A549 (cell line): ENCODE results near the gene FKBP1A. TPM values are rescaled to one million over a fixed set of nuclear protein-coding genes. Genes with fewer than 3 reads are reported as not detected.

Experiments used
- ATAC-seq, 2 experiments: fragments of 200-7000 bp in 1 of 2; fragments of >200 bp in 1 of 2; cut with Nextera tagmentation in 1 of 2; cut with Tn5 transposase in 1 of 2; 3 replicates each; pipeline versions ENCODE4 v1.8.0 to v1.9.1; 2018 to 2020; ENCODE audit warnings: mild to moderate bottlenecking in 1 of 2, moderate library complexity in 1 of 2
- CTCF ChIA-PET: fragments of 300-600 bp; sonication (Branson Sonifier 250); formaldehyde crosslinking; extraction: SDS; loops from one replicate; lab custom pipeline; 2021; ENCODE audit warnings: antibody characterized with exemption, inconsistent platforms; lab: Yijun Ruan, JAX
- POLR2A ChIA-PET: fragments of 350-600 bp; formaldehyde crosslinking; extraction: SDS; loops from one replicate; lab custom pipeline; 2021; ENCODE audit warnings: antibody characterized with exemption, inconsistent platforms; lab: Yijun Ruan, JAX
- DNase-seq, 2 experiments: peaks; one replicate each; pipeline versions ENCODE4 v3.0.0 to v3.0.0-alpha.2; 2011 to 2016; ENCODE audit warnings: low read depth in 1 of 2, low spot score in 1 of 2
- FAIRE-seq: peaks from 2 replicates; lab custom pipeline; 2011; peaks lifted over from hg19 to GRCh38; lab: Jason Lieb, UNC
- H3K27ac ChIP-seq, 2 experiments: fragments of >200 bp; sonication (Bioruptor Twin); formaldehyde crosslinking; 3 replicates each; pipeline ENCODE4 v1.5.1; 2016 to 2017
- H3K4me1 ChIP-seq: fragments of >200 bp; sonication (Bioruptor Twin); formaldehyde crosslinking; 3 replicates; pipeline ENCODE4 v1.6.1; 2016
- H3K4me2 ChIP-seq: fragments of >200 bp; sonication (Bioruptor Twin); formaldehyde crosslinking; 3 replicates; pipeline ENCODE4 v1.6.1; 2016
- H3K4me3 ChIP-seq: fragments of >200 bp; sonication (Bioruptor Twin); formaldehyde crosslinking; 3 replicates; pipeline ENCODE4 v1.5.1; 2016
- H3K9me3 ChIP-seq: fragments of >200 bp; sonication (Bioruptor Twin); formaldehyde crosslinking; 3 replicates; pipeline ENCODE4 v1.6.1; 2016
- CBX8 ChIP-seq: fragments of 200-600 bp; sonication (generic); IDR thresholded peaks from 2 replicates; pipeline ENCODE4 v1.6.1; 2016
- ESRRA ChIP-seq: fragments of 150-350 bp; IDR thresholded peaks from 2 replicates; pipeline ENCODE4 v1.6.1; 2014; ENCODE audit warnings: mild to moderate bottlenecking, low read length, borderline replicate concordance
- FOSB ChIP-seq: fragments of 250-450 bp; sonication (Bioruptor Pico); IDR thresholded peaks from 2 replicates; pipeline ENCODE4 v1.5.0; 2020; ENCODE audit warnings: mild to moderate bottlenecking, moderate library complexity
- FOSL2 ChIP-seq, 2 experiments: fragments of 450-650 bp in 1 of 2; fragments of >200 bp in 1 of 2; sonication (Bioruptor Twin) in 1 of 2; formaldehyde crosslinking; IDR thresholded peaks; 2 replicates each; pipeline versions ENCODE4 v1.5.0 to v1.6.1; 2016 to 2020; ENCODE audit warnings: mild to moderate bottlenecking in 1 of 2, moderate library complexity in 1 of 2
- HOXB13 ChIP-seq: fragments of 250-450 bp; sonication (Bioruptor Pico); IDR thresholded peaks from 2 replicates; pipeline ENCODE4 v1.5.0; 2020; ENCODE audit warnings: low read depth, mild to moderate bottlenecking, moderate library complexity
- HOXB5 ChIP-seq: fragments of 250-450 bp; sonication (Bioruptor Pico); IDR thresholded peaks from 2 replicates; pipeline ENCODE4 v1.5.0; 2020; ENCODE audit warnings: mild to moderate bottlenecking, moderate library complexity
- JUN ChIP-seq, 2 experiments: fragments of >200 bp; sonication (Bioruptor Twin); formaldehyde crosslinking; IDR thresholded peaks; 2 replicates in 1 of 2; 3 replicates in 1 of 2; pipeline ENCODE4 v1.6.1; 2016 to 2017
- JUNB ChIP-seq: fragments of >200 bp; sonication (Bioruptor Twin); formaldehyde crosslinking; IDR thresholded peaks from 2 replicates; pipeline ENCODE4 v1.6.1; 2016
- KDM5A ChIP-seq: fragments of 200-600 bp; sonication (generic); IDR thresholded peaks from 2 replicates; pipeline ENCODE4 v1.6.1; 2016; ENCODE audit warnings: antibody characterized with exemption, mild to moderate bottlenecking
- MYC ChIP-seq: IDR thresholded peaks from 2 replicates; pipeline ENCODE4 v1.6.1; 2012; ENCODE audit warnings: mild to moderate bottlenecking, inconsistent platforms, low read length, improper control_type of control experiment, borderline replicate concordance
- NFE2L2 ChIP-seq: fragments of 150-350 bp; conservative IDR thresholded peaks from 2 replicates; pipeline ENCODE4 v1.6.1; 2014; ENCODE audit warnings: low read length
- RAD21 ChIP-seq, 2 experiments: fragments of >200 bp in 1 of 2; sonication (Bioruptor Twin) in 1 of 2; formaldehyde crosslinking in 1 of 2; IDR thresholded peaks in 1 of 2; conservative IDR thresholded peaks in 1 of 2; 2 replicates in 1 of 2; 3 replicates in 1 of 2; pipeline ENCODE4 v1.6.1; 2012 to 2018; ENCODE audit warnings: inconsistent platforms in 1 of 2
- RARB ChIP-seq: fragments of 250-450 bp; sonication (Bioruptor Pico); IDR thresholded peaks from 2 replicates; pipeline ENCODE4 v1.8.0; 2021; ENCODE audit warnings: mild to moderate bottlenecking, moderate library complexity
- RNF2 ChIP-seq: fragments of 200-600 bp; sonication (generic); IDR thresholded peaks from 2 replicates; pipeline ENCODE4 v1.6.1; 2016; ENCODE audit warnings: low read depth, mild to moderate bottlenecking, antibody characterized with exemption, moderate library complexity, borderline replicate concordance
- TFCP2L1 ChIP-seq: fragments of 250-450 bp; sonication (Bioruptor Pico); IDR thresholded peaks from 2 replicates; pipeline ENCODE4 v1.5.0; 2021; ENCODE audit warnings: mild to moderate bottlenecking
- TP53 ChIP-seq: fragments of 250-450 bp; sonication (Bioruptor Pico); IDR thresholded peaks from 2 replicates; pipeline ENCODE4 v1.5.0; 2021; ENCODE audit warnings: mild to moderate bottlenecking, moderate library complexity
- ZC3H11A ChIP-seq: fragments of 450-650 bp; IDR thresholded peaks from 2 replicates; pipeline ENCODE4 v1.6.1; 2014; ENCODE audit warnings: antibody characterized with exemption, mild to moderate bottlenecking
- ZFP36 ChIP-seq: fragments of 450-650 bp; IDR thresholded peaks from 2 replicates; pipeline ENCODE4 v1.6.1; 2014; ENCODE audit warnings: borderline replicate concordance; ENCODE audit not compliant: partially characterized antibody
- ZNF302 ChIP-seq: fragments of 250-450 bp; sonication (Bioruptor Pico); IDR thresholded peaks from 2 replicates; pipeline ENCODE4 v1.9.0; 2021; ENCODE audit warnings: inconsistent platforms, mild to moderate bottlenecking, moderate library complexity
- WGBS: methylation state at CpG from one replicate; pipeline ENCODE4 v1.1.6; 2017; ENCODE audit errors: missing lambda C conversion rate; 5-methylcytosine and 5-hydroxymethylcytosine counted together
- polyA plus RNA-seq, 4 experiments: library from polyadenylated mRNA; depleted of rRNA in 3 of 4; stranded (reverse); fragments of >200 nt; fragmentation: RNase III in 1 of 4; extraction: RNeasy Plus Mini Kit Qiagen cat#74134 plus additional on column Dnase treatment in 1 of 4; gene quantifications; 2 replicates in 3 of 4; 3 replicates in 1 of 4; pipeline ENCODE4 v1.2.3, GENCODE V29; 2011 to 2017
- TF ChIP-seq, protein P1 (sequence below): fragments of >200 bp; sonication (Bioruptor Twin); formaldehyde crosslinking; IDR thresholded peaks from 3 replicates; pipeline ENCODE4 v1.5.1; 2016
- TF ChIP-seq, protein P2 (sequence below): fragments of >200 bp; sonication (Bioruptor Twin); formaldehyde crosslinking; IDR thresholded peaks from 2 replicates; pipeline ENCODE4 v1.6.1; 2016
- TF ChIP-seq, protein P3 (sequence below): IDR thresholded peaks from 2 replicates; pipeline ENCODE4 v1.6.1; 2012
- TF ChIP-seq, protein P4 (sequence below): fragments of 250-450 bp; sonication (Bioruptor Pico); IDR thresholded peaks from 2 replicates; pipeline ENCODE4 v1.5.0; 2020; ENCODE audit warnings: low read depth, mild to moderate bottlenecking, moderate library complexity
- TF ChIP-seq, protein P5 (sequence below): fragments of 450-650 bp; IDR thresholded peaks from 2 replicates; pipeline ENCODE4 v1.6.1; 2014; ENCODE audit warnings: antibody characterized with exemption
- TF ChIP-seq, protein P6 (sequence below): IDR thresholded peaks from 2 replicates; pipeline ENCODE4 v1.6.1; 2012
- TF ChIP-seq, protein P7 (sequence below): fragments of 250-450 bp; sonication (Bioruptor Pico); IDR thresholded peaks from 2 replicates; pipeline ENCODE4 v1.5.0; 2021; ENCODE audit warnings: mild to moderate bottlenecking, moderate library complexity, borderline replicate concordance

The FKBP1A gene
- polyA plus RNA-seq, 2 of the 4 experiments (the other 2 are of a cell fraction) = 385 to 535 TPM

DNA sequence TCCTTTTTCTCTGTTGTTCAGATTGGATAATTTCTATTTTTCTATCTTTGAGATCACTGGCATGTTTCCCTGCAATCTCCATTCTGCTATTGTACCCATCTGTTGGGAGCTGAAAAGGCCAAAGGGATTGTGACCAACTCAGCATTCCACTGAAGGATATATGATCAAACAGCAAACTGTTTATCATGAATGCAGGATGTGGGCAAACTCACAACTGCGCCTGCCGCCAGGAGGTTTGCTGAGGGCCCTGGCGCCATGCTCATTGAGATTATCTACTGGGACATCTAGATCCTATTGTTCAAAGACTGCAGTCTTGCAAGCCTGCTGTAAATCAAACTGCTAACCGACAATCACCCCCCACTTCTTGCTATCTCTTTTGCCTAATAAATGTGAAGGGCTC, 3.8 kb upstream of the FKBP1A start:
- POLR2A ChIA-PET = no interaction called here
- no peak overlapping the region for H3K27ac ChIP-seq
- H3K9me3 ChIP-seq = no peaks in the 10 kb centered on the region
- TF ChIP-seq HOXB5 (CRISPR knock-in tag) = no peak
- TF ChIP-seq, protein P1, sequence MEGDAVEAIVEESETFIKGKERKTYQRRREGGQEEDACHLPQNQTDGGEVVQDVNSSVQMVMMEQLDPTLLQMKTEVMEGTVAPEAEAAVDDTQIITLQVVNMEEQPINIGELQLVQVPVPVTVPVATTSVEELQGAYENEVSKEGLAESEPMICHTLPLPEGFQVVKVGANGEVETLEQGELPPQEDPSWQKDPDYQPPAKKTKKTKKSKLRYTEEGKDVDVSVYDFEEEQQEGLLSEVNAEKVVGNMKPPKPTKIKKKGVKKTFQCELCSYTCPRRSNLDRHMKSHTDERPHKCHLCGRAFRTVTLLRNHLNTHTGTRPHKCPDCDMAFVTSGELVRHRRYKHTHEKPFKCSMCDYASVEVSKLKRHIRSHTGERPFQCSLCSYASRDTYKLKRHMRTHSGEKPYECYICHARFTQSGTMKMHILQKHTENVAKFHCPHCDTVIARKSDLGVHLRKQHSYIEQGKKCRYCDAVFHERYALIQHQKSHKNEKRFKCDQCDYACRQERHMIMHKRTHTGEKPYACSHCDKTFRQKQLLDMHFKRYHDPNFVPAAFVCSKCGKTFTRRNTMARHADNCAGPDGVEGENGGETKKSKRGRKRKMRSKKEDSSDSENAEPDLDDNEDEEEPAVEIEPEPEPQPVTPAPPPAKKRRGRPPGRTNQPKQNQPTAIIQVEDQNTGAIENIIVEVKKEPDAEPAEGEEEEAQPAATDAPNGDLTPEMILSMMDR = no peak
- TF ChIP-seq ZNF302 = no peak
- TF ChIP-seq RAD21 (conservative IDR thresholded peaks at IDR 0.05 in 1 of 2, IDR thresholded peaks at IDR 0.05 in 1 of 2) = no peak
- TF ChIP-seq, protein P2, sequence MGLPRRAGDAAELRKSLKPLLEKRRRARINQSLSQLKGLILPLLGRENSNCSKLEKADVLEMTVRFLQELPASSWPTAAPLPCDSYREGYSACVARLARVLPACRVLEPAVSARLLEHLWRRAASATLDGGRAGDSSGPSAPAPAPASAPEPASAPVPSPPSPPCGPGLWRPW = no peak
- TF ChIP-seq, protein P3, sequence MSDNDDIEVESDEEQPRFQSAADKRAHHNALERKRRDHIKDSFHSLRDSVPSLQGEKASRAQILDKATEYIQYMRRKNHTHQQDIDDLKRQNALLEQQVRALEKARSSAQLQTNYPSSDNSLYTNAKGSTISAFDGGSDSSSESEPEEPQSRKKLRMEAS = no peak
- TF ChIP-seq CBX8 = no peak
- no peak for TF ChIP-seq NFE2L2
- no peak for TF ChIP-seq JUNB
- TF ChIP-seq, protein P4, sequence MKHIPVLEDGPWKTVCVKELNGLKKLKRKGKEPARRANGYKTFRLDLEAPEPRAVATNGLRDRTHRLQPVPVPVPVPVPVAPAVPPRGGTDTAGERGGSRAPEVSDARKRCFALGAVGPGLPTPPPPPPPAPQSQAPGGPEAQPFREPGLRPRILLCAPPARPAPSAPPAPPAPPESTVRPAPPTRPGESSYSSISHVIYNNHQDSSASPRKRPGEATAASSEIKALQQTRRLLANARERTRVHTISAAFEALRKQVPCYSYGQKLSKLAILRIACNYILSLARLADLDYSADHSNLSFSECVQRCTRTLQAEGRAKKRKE (CRISPR knock-in tag) = no peak
- TF ChIP-seq HOXB13 (CRISPR knock-in tag) = no peak
- no peak for TF ChIP-seq MYC
- TF ChIP-seq FOSL2 (IDR thresholded peaks at IDR 0.05) = no peak
- TF ChIP-seq FOSL2 (CRISPR knock-in tag; IDR thresholded peaks at IDR 0.05) = no peak
- TF ChIP-seq KDM5A = no peak
- TF ChIP-seq TP53 (CRISPR knock-in tag) = no peak
- TF ChIP-seq TFCP2L1 = no peak
- TF ChIP-seq RARB (CRISPR knock-in tag) = no peak
- no peak for TF ChIP-seq JUN (IDR thresholded peaks at IDR 0.05)
- TF ChIP-seq, all 56 proteins: peak for 0
- ATAC-seq (no peak), FAIRE-seq (no peak), DNase-seq (no peak)
- peaks cover 7% of the 10 kb centered on the region; the same call in 1 of the 3 replicates for H3K4me1 ChIP-seq
- CTCF ChIA-PET = interaction anchor here (1.2 to 3.4 kb wide), 5 partner anchors 11 to 107 kb away, joined by 3 to 15 read pairs (median 8); partner anchors contain the start of gene NSFL1C
- H3K4me3 ChIP-seq = no peak overlapping the region
- no peak overlapping the region for H3K4me2 ChIP-seq
- WGBS = 38% methylated on average over 4 of the region's 4 CpGs

DNA sequence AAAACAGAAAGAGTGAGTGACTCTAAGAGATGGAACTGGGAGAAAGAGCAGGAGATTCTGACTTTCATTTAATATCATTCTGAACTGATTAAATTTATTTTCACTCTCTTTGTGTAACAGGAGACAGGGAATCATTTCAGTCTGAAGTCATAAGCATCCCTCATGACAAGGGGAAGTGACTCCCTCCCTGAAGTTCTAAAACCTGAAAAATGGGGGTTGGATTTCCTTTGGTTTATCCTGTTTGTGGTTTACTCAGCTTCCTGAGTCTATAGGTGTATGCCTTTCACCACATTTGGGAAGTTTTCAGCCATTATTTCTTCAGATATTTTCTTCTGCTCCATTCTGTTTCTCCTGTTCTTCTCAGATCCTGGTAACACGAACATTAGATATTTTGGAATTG, 3.4 kb upstream of the FKBP1A start:
- Histone ChIP-seq H3K4me1 (peaks cover 11% of the 10 kb centered on the region; the same call in 2 of the 3 replicates), H3K9me3 (no peaks in the 10 kb centered on the region), H3K27ac (no peak overlapping the region), H3K4me3 (no peak overlapping the region), H3K4me2 (no peak overlapping the region)
- ATAC-seq (no peak), FAIRE-seq (no peak), DNase-seq (no peak)
- 3% methylated on average over 1 of the region's 1 CpG for WGBS
- POLR2A ChIA-PET = no interaction called here
- CTCF ChIA-PET = interaction anchor here (0.8 to 3.4 kb wide), 5 partner anchors 41 to 110 kb away, joined by 3 to 15 read pairs (median 8); partner anchors contain the start of gene NSFL1C
- TF ChIP-seq JUN (IDR thresholded peaks at IDR 0.05) (no peak), ZFP36 (no peak), FOSB (CRISPR knock-in tag) (no peak), RNF2 (no peak), TP53 (CRISPR knock-in tag) (no peak), ESRRA (no peak), ZC3H11A (no peak)
- TF ChIP-seq, protein P5, sequence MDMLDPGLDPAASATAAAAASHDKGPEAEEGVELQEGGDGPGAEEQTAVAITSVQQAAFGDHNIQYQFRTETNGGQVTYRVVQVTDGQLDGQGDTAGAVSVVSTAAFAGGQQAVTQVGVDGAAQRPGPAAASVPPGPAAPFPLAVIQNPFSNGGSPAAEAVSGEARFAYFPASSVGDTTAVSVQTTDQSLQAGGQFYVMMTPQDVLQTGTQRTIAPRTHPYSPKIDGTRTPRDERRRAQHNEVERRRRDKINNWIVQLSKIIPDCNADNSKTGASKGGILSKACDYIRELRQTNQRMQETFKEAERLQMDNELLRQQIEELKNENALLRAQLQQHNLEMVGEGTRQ = no peak
- TF ChIP-seq, protein P6, sequence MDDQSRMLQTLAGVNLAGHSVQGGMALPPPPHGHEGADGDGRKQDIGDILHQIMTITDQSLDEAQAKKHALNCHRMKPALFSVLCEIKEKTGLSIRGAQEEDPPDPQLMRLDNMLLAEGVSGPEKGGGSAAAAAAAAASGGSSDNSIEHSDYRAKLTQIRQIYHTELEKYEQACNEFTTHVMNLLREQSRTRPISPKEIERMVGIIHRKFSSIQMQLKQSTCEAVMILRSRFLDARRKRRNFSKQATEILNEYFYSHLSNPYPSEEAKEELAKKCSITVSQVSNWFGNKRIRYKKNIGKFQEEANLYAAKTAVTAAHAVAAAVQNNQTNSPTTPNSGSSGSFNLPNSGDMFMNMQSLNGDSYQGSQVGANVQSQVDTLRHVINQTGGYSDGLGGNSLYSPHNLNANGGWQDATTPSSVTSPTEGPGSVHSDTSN = no peak
- TF ChIP-seq, protein P7, sequence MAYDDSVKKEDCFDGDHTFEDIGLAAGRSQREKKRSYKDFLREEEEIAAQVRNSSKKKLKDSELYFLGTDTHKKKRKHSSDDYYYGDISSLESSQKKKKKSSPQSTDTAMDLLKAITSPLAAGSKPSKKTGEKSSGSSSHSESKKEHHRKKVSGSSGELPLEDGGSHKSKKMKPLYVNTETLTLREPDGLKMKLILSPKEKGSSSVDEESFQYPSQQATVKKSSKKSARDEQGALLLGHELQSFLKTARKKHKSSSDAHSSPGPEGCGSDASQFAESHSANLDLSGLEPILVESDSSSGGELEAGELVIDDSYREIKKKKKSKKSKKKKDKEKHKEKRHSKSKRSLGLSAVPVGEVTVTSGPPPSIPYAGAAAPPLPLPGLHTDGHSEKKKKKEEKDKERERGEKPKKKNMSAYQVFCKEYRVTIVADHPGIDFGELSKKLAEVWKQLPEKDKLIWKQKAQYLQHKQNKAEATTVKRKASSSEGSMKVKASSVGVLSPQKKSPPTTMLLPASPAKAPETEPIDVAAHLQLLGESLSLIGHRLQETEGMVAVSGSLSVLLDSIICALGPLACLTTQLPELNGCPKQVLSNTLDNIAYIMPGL (CRISPR knock-in tag) = no peak
- TF ChIP-seq, protein P2 = no peak
